Lung (tissue), 12 donors: ENCODE results near the gene PCGF2. TPM values are rescaled to one million over a fixed set of nuclear protein-coding genes. Genes with fewer than 3 reads are reported as not detected.
A peak's percentile ranks its signal among the peaks of the same experiment; 100 is the strongest.

ENCODE experiments used
- ATAC-seq: fragments of 200-7000 bp; cut with Tn5 transposase; one replicate; pipeline ENCODE4 v1.9.1; 2020; ENCODE audit warnings: moderate number of reproducible peaks; ENCODE audit not compliant: insufficient read depth, low FRiP score
- DNase-seq, 3 donors: peaks; one replicate each; pipeline ENCODE4 v3.0.0-alpha.2; 2013 to 2017
- H3K27ac ChIP-seq, 2 donors: one replicate each; pipeline ENCODE4 v1.5.1; 2013; ENCODE audit warnings: mild to moderate bottlenecking in 2 of 2, moderate library complexity in 2 of 2, control low read depth in 1 of 2, inconsistent platforms in 1 of 2, low read depth in 1 of 2, low read length in 1 of 2
- H3K27me3 ChIP-seq, 3 donors: one replicate each; pipeline ENCODE4 v1.5.1; 2013; ENCODE audit warnings: low read length in 2 of 3; ENCODE audit not compliant: control insufficient read depth in 3 of 3, insufficient read depth in 3 of 3
- H3K36me3 ChIP-seq, 4 donors: one replicate each; pipeline ENCODE4 v1.5.1; 2013; ENCODE audit warnings: low read length in 4 of 4, mild to moderate bottlenecking in 1 of 4, moderate library complexity in 1 of 4; ENCODE audit not compliant: control insufficient read depth in 4 of 4, insufficient read depth in 4 of 4
- H3K4me1 ChIP-seq, 5 donors: one replicate each; pipeline ENCODE4 v1.5.1; 2013; ENCODE audit warnings: low read length in 5 of 5, mild to moderate bottlenecking in 2 of 5, moderate library complexity in 1 of 5; ENCODE audit not compliant: control insufficient read depth in 5 of 5, insufficient read depth in 5 of 5
- H3K4me3 ChIP-seq: one replicate; pipeline ENCODE4 v1.5.1; 2013; ENCODE audit warnings: mild to moderate bottlenecking, control low read depth, moderate library complexity
- H3K9ac ChIP-seq, 2 donors: one replicate each; pipeline ENCODE4 v1.5.1; 2013; ENCODE audit warnings: low read length in 2 of 2, control low read depth in 1 of 2; ENCODE audit not compliant: insufficient read depth in 1 of 2
- H3K9me3 ChIP-seq, 4 donors: one replicate each; pipeline ENCODE4 v1.5.1; 2013; ENCODE audit warnings: low read length in 3 of 4, mild to moderate bottlenecking in 1 of 4, moderate library complexity in 1 of 4; ENCODE audit not compliant: control insufficient read depth in 4 of 4, insufficient read depth in 3 of 4
- WGBS, 2 donors: extraction: QIAGEN DNeasy Blood & Tissue Kit; methylation state at CpG; one replicate each; pipeline ENCODE4 v1.1.7; 2013; 5-methylcytosine and 5-hydroxymethylcytosine counted together
- polyA plus RNA-seq, 2 donors: library from polyadenylated mRNA; stranded (reverse); fragments of 200-250 nt; gene quantifications; one replicate each; pipeline ENCODE4 v1.2.1, GENCODE V29; 2013
- total RNA-seq, 2 donors: library from RNA; depleted of rRNA in 1 of 2; stranded (reverse); fragments of >200 nt in 1 of 2; gene quantifications; one replicate each; pipeline ENCODE4 v1.2.1, GENCODE V29; 2014 to 2021
- TF ChIP-seq, protein P1 (sequence below): IDR thresholded peaks from 2 replicates; pipeline ENCODE4 v1.5.1; 2012; ENCODE audit warnings: mild to moderate bottlenecking; ENCODE audit errors: control extremely low read depth, extremely low read depth
- donor health status: control.
- donor health status: control.
- donor health status: Bipolar disorder and iron deficiency.
- donor health status: healthy.
- donor health status: DM: yes; HTN: yes; CAD: no.

PCGF2 gene
- total and polyA plus RNA-seq, 4 donors, result 17.1 to 61.4 (median 36.2) TPM

GRCh38 chr17:38751144-38751807, 3.1 kb upstream of the PCGF2 start:
- TF ChIP-seq, protein P1, sequence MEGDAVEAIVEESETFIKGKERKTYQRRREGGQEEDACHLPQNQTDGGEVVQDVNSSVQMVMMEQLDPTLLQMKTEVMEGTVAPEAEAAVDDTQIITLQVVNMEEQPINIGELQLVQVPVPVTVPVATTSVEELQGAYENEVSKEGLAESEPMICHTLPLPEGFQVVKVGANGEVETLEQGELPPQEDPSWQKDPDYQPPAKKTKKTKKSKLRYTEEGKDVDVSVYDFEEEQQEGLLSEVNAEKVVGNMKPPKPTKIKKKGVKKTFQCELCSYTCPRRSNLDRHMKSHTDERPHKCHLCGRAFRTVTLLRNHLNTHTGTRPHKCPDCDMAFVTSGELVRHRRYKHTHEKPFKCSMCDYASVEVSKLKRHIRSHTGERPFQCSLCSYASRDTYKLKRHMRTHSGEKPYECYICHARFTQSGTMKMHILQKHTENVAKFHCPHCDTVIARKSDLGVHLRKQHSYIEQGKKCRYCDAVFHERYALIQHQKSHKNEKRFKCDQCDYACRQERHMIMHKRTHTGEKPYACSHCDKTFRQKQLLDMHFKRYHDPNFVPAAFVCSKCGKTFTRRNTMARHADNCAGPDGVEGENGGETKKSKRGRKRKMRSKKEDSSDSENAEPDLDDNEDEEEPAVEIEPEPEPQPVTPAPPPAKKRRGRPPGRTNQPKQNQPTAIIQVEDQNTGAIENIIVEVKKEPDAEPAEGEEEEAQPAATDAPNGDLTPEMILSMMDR, result no peak
- Histone ChIP-seq H3K27ac (peak overlapping the region; percentile 76 to 96), H3K9ac (no peak overlapping the region), H3K4me1 (peaks cover 3 to 48% (median 6%) of the 10 kb centered on the region in 5 donors), H3K36me3 (peaks cover 3 to 15% (median 8%) of the 10 kb centered on the region in 4 donors), H3K4me3 (no peak overlapping the region), H3K9me3 (no peaks in the 10 kb centered on the region), H3K27me3 (peaks cover 0 to 16% (median 10%) of the 10 kb centered on the region in 3 donors)
- 4% methylated on average over 10 of the region's 10 CpGs for WGBS, 2 donors
- ATAC-seq (no peak), DNase-seq (no peak)

DNA sequence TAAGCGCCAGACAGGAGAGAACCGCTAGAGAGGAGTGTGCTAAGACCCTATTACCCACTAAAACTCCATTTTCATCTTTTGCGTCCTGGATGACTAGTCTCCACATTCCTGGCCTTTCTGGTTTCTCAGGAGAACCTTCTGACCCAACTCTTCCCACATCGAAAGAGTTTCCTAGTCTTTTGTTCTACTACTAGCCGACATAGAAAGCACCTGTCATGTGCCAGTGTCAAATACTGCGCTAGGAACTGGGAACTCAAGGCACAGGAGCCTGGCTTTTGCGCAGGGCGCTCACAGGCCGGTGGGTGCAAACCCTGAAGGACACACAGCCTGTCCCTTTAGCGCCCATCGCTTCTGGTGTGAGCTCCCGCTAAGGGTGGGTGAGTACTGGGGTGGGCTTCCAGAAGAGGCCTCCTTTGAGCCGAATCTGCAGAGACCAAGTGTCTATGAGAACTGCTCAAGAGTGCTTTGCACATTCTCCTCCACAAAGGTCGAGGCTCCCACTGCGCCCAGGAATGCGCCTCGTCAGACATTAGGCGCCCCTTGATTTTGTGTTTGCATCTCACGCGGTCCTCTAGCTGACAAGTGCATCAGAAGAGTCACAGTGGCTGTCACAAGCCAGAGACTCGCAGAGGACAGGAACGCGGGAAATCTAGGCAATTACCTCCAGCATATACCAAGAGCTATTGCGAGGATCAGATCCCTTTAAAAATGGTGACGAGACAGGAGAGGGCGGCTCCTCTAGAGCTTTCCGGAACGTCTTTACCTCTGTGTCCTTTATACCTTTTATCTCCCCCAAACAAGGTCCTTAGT, 2.4 kb upstream of the PCGF2 start:
- TF ChIP-seq, protein P1, result no peak
- H3K9ac ChIP-seq, result no peak overlapping the region
- 13 to 22% methylated on average over 28 of the region's 28 CpGs for WGBS, 2 donors
- no peak overlapping the region for H3K4me3 ChIP-seq
- peaks cover 6 to 56% (median 12%) of the 10 kb centered on the region in 5 donors for H3K4me1 ChIP-seq
- H3K27ac ChIP-seq, result peak overlapping the region; percentile 76 to 92
- peaks cover 0 to 8% (median 2%) of the 10 kb centered on the region in 4 donors for H3K36me3 ChIP-seq
- no peaks in the 10 kb centered on the region for H3K9me3 ChIP-seq
- H3K27me3 ChIP-seq, result peaks cover 0 to 16% (median 10%) of the 10 kb centered on the region in 3 donors
- ATAC-seq (no peak), DNase-seq (no peak)

GRCh38 chr17:38750044-38750311, 1.8 kb upstream of the PCGF2 start:
- Histone ChIP-seq H3K27me3 (peaks cover 0 to 16% (median 10%) of the 10 kb centered on the region in 3 donors), H3K9ac (no peak overlapping the region), H3K36me3 (peaks cover 0 to 7% (median 2%) of the 10 kb centered on the region in 4 donors), H3K27ac (peak overlapping the region; percentile 76 to 92), H3K9me3 (no peaks in the 10 kb centered on the region), H3K4me1 (peaks cover 6 to 58% (median 13%) of the 10 kb centered on the region in 5 donors), H3K4me3 (peak overlapping the region; percentile 53)
- ATAC-seq, result no peak
- 3 to 5% methylated on average over 12 of the region's 12 CpGs for WGBS, 2 donors
- no peak for DNase-seq
- TF ChIP-seq, protein P1, result no peak
